ENCODE measurements around the gene ZNF518A. TPM values are rescaled to one million over a fixed set of nuclear protein-coding genes. Genes with fewer than 3 reads are reported as not detected.

ZNF518A gene
- total RNA-seq, 1 experiment from 2014 or later, result 36.7 TPM

DNA sequence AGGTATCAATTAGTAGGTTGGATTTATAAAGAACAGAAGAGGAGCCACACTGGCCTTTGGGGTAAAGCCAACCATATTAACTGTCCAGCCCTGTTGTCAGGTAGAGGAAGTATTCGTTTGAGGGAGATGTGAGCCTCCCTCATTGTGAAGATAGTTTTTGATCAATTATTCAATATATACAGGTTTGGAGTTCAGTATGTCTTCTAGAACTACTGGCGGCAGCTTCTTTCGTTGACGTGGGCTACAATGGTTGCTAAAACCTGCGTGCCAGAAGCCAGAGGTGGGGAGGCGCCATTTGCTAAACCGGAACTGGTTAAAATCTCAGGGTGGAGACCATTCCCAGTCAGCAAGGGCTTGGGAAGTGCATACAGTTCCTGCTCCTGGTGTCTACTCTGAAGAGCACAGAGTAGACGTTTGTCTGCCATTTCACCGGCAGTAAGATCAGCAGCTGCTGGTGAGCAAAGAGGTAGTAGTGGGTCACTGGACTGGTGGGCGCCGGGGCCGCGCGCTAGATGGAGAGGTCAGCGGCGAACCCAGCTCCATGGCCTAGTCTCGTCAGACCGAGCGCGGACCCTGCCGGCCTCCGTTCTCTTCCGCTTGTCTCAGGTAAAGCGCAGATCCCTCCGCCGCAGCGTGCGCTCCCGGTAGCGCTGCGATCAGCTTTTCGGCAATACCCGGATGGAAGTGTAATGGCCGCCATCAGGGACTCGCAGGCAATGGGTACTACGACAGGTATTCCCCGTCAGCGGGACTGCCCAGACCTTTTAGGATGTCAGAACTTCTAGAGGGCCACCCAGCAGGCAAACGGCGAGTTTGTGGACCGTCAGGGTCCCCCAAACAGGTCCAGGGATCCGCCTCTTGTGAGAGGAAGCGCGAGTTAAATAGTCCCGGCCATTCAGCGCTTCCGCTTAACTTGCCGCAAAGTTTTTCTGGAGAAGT, at the start of gene ZNF518A (continued):
- TF ChIP-seq, protein P1, sequence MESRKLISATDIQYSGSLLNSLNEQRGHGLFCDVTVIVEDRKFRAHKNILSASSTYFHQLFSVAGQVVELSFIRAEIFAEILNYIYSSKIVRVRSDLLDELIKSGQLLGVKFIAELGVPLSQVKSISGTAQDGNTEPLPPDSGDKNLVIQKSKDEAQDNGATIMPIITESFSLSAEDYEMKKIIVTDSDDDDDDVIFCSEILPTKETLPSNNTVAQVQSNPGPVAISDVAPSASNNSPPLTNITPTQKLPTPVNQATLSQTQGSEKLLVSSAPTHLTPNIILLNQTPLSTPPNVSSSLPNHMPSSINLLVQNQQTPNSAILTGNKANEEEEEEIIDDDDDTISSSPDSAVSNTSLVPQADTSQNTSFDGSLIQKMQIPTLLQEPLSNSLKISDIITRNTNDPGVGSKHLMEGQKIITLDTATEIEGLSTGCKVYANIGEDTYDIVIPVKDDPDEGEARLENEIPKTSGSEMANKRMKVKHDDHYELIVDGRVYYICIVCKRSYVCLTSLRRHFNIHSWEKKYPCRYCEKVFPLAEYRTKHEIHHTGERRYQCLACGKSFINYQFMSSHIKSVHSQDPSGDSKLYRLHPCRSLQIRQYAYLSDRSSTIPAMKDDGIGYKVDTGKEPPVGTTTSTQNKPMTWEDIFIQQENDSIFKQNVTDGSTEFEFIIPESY (IDR thresholded peaks at IDR 0.05; ENCODE audit: extremely low read depth, insufficient replicate concordance, low read length), result peak; percentile 28
- TF ChIP-seq, protein P2, sequence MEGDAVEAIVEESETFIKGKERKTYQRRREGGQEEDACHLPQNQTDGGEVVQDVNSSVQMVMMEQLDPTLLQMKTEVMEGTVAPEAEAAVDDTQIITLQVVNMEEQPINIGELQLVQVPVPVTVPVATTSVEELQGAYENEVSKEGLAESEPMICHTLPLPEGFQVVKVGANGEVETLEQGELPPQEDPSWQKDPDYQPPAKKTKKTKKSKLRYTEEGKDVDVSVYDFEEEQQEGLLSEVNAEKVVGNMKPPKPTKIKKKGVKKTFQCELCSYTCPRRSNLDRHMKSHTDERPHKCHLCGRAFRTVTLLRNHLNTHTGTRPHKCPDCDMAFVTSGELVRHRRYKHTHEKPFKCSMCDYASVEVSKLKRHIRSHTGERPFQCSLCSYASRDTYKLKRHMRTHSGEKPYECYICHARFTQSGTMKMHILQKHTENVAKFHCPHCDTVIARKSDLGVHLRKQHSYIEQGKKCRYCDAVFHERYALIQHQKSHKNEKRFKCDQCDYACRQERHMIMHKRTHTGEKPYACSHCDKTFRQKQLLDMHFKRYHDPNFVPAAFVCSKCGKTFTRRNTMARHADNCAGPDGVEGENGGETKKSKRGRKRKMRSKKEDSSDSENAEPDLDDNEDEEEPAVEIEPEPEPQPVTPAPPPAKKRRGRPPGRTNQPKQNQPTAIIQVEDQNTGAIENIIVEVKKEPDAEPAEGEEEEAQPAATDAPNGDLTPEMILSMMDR (IDR thresholded peaks at IDR 0.05 in 2 of 3, conservative IDR thresholded peaks at IDR 0.05 in 1 of 3; ENCODE audit: borderline replicate concordance in 1 of 3, insufficient read depth in 1 of 3, low read depth in 2 of 3, low read length in 2 of 3), result no peak
- no peak for TF ChIP-seq SRF (IDR thresholded peaks at IDR 0.05; ENCODE audit: low read depth)
- no peak for TF ChIP-seq ZNF274 (IDR thresholded peaks at IDR 0.05; ENCODE audit: low read depth, low read length)

DNA sequence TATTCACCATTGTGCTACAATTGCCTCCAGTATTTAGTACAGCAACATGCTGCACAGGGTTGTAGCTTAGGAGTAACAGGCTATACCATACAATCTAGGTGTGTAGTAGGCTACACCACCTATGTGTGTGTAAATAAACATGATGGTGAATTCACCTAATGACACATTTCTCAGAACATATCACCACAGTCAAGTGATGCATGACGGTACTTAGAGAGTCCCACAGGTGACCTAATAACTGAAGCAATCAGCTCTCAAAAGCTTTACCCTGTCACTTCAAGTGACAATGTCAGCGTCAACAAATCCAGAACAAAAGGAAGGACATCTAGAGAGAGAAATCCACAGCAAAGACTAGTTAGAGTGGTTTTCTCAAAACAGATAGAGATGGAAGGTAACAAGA, 47.9 kb upstream of the ZNF518A start:
- ChIA-PET RAD21 (ENCODE audit: low non-redundant PET in 1 of 2, low total read pairs in 2 of 2, uncharacterized antibody in 2 of 2, unreplicated experiment in 2 of 2) (no interaction called here), CTCF (no interaction called here), POLR2A (no interaction called here)
- no peak for ATAC-seq
- no peak overlapping the region for H3K4me3 ChIP-seq (replicated peaks in 1 of 2; ENCODE audit: low read depth in 1 of 2, low read length in 2 of 2)
- H3K27ac ChIP-seq (ENCODE audit: low read depth, low read length), result no peak overlapping the region
- no peaks in the 10 kb centered on the region for H4K20me1 ChIP-seq (ENCODE audit: insufficient read depth)
- DNase-seq (ENCODE audit: low read depth, low spot score), result no peak
- no peak overlapping the region for H3K4me2 ChIP-seq (ENCODE audit: low read length)
- no peak overlapping the region for H2AFZ ChIP-seq (ENCODE audit: low read depth, low read length, poor library complexity, severe bottlenecking)
- intact Hi-C loops (cut with micrococcal nuclease), result no loop called here
- no peaks in the 10 kb centered on the region for H3K9me2 ChIP-seq (ENCODE audit: insufficient read depth)
- H3K9me3 ChIP-seq (ENCODE audit: control insufficient read depth in 1 of 2, insufficient read depth in 1 of 2, low read depth in 1 of 2, low read length in 2 of 2), result no peaks in the 10 kb centered on the region
- H3K9ac ChIP-seq (ENCODE audit: low read length), result no peak overlapping the region
- H3K27me3 ChIP-seq (ENCODE audit: insufficient read depth, low read length), result no peaks in the 10 kb centered on the region
- H3K36me3 ChIP-seq (ENCODE audit: control insufficient read depth in 1 of 2, insufficient read depth in 2 of 2, low read length in 2 of 2), result no peaks in the 10 kb centered on the region
- BruUV-seq (replicated peaks), result no TSS peak
- no peaks in the 10 kb centered on the region for H3K79me2 ChIP-seq (ENCODE audit: insufficient read depth, low read length)
- no peaks in the 10 kb centered on the region for H3K4me1 ChIP-seq (ENCODE audit: control insufficient read depth in 1 of 2, insufficient read depth in 2 of 2, low read length in 2 of 2)
- no peak for TF ChIP-seq TCF7L2 (IDR thresholded peaks at IDR 0.05; ENCODE audit: borderline replicate concordance, extremely low read depth, insufficient read depth, insufficient read length)
- TF ChIP-seq, protein P2 (IDR thresholded peaks at IDR 0.05 in 2 of 3, conservative IDR thresholded peaks at IDR 0.05 in 1 of 3; ENCODE audit: borderline replicate concordance in 1 of 3, insufficient read depth in 1 of 3, low read depth in 2 of 3, low read length in 2 of 3), result no peak
- no peak for TF ChIP-seq YY1 (IDR thresholded peaks at IDR 0.05; ENCODE audit: extremely low read depth, insufficient replicate concordance, low read depth, low read length)
- TF ChIP-seq, protein P3, sequence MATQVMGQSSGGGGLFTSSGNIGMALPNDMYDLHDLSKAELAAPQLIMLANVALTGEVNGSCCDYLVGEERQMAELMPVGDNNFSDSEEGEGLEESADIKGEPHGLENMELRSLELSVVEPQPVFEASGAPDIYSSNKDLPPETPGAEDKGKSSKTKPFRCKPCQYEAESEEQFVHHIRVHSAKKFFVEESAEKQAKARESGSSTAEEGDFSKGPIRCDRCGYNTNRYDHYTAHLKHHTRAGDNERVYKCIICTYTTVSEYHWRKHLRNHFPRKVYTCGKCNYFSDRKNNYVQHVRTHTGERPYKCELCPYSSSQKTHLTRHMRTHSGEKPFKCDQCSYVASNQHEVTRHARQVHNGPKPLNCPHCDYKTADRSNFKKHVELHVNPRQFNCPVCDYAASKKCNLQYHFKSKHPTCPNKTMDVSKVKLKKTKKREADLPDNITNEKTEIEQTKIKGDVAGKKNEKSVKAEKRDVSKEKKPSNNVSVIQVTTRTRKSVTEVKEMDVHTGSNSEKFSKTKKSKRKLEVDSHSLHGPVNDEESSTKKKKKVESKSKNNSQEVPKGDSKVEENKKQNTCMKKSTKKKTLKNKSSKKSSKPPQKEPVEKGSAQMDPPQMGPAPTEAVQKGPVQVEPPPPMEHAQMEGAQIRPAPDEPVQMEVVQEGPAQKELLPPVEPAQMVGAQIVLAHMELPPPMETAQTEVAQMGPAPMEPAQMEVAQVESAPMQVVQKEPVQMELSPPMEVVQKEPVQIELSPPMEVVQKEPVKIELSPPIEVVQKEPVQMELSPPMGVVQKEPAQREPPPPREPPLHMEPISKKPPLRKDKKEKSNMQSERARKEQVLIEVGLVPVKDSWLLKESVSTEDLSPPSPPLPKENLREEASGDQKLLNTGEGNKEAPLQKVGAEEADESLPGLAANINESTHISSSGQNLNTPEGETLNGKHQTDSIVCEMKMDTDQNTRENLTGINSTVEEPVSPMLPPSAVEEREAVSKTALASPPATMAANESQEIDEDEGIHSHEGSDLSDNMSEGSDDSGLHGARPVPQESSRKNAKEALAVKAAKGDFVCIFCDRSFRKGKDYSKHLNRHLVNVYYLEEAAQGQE (IDR thresholded peaks at IDR 0.05; ENCODE audit: low read depth), result no peak
- TF ChIP-seq POLR2A (IDR thresholded peaks at IDR 0.05; ENCODE audit: borderline replicate concordance, extremely low read depth, insufficient read depth, insufficient read length), result no peak
- TF ChIP-seq MAX (IDR thresholded peaks at IDR 0.05), result no peak
- no peak for TF ChIP-seq EGR1 (IDR thresholded peaks at IDR 0.05; ENCODE audit: low read depth)
- TF ChIP-seq RAD21 (IDR thresholded peaks at IDR 0.05; ENCODE audit: low read depth), result no peak
- TF ChIP-seq JUND (IDR thresholded peaks at IDR 0.05), result no peak

Data from HCT116 (cell line).